A549 treated with dexamethasone at 1 μM for 4 hours (cell line): Measurements from ENCODE around the gene KIAA1217. TPM values are rescaled to one million over a fixed set of nuclear protein-coding genes. Genes with fewer than 3 reads are reported as not detected.

Source experiments
- total RNA-seq: library from RNA; stranded (reverse); fragments of 200-300 nt; extraction: Qiagen RNA extraction; gene quantifications from 5 replicates; pipeline ENCODE4 v1.2.3, GENCODE V29; 2022

The KIAA1217 gene, protein sequence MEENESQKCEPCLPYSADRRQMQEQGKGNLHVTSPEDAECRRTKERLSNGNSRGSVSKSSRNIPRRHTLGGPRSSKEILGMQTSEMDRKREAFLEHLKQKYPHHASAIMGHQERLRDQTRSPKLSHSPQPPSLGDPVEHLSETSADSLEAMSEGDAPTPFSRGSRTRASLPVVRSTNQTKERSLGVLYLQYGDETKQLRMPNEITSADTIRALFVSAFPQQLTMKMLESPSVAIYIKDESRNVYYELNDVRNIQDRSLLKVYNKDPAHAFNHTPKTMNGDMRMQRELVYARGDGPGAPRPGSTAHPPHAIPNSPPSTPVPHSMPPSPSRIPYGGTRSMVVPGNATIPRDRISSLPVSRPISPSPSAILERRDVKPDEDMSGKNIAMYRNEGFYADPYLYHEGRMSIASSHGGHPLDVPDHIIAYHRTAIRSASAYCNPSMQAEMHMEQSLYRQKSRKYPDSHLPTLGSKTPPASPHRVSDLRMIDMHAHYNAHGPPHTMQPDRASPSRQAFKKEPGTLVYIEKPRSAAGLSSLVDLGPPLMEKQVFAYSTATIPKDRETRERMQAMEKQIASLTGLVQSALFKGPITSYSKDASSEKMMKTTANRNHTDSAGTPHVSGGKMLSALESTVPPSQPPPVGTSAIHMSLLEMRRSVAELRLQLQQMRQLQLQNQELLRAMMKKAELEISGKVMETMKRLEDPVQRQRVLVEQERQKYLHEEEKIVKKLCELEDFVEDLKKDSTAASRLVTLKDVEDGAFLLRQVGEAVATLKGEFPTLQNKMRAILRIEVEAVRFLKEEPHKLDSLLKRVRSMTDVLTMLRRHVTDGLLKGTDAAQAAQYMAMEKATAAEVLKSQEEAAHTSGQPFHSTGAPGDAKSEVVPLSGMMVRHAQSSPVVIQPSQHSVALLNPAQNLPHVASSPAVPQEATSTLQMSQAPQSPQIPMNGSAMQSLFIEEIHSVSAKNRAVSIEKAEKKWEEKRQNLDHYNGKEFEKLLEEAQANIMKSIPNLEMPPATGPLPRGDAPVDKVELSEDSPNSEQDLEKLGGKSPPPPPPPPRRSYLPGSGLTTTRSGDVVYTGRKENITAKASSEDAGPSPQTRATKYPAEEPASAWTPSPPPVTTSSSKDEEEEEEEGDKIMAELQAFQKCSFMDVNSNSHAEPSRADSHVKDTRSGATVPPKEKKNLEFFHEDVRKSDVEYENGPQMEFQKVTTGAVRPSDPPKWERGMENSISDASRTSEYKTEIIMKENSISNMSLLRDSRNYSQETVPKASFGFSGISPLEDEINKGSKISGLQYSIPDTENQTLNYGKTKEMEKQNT (N-terminal part only)
- total RNA-seq = 1.0 to 1.9 TPM (median 1.4 TPM) in 5 replicates

DNA sequence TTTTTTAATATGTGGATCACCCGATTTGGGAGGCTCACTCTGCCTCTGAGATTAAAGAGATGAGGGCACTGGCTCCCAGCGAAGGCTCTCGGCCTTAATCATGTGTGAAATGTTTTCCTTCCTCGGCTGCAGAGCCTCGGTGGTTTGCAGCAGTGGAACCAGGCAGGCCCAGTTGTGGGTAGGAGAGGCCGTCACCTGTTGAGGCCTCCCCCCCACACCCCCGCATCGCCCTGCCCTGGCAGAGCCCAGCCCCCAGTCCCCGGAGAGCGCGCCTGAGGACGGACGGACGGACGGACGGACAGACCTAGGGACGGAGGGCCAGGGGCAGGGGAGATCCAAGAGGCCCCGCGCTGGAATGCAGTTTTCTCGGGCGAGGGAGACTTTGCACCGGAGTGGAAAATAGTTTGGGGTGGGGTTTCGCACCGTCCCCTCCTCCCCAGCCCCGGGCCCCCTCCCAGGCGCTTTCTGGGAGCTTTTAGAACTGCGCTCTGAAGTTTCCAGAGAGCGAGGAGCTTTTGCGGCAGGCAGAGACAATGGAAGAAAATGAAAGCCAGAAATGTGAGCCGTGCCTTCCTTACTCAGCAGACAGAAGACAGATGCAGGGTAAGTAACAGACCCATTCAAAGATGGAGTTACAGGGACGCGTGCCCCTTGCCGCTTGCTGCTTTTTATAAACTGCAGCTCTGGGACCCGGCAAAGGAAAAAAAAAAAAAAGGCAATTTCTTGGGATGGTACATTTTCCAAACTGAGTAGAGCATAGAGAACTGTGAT, at the start of gene KIAA1217:
Gene KIAA1217, plus strand, starts transcription at position 478 of the 771 bp plus-strand sequence. Its CDS starts 56 bp downstream, at position 534.

